WTC11 (cell line): ENCODE measurements around the gene PPM1G. TPM values are rescaled to one million over a fixed set of nuclear protein-coding genes. Genes with fewer than 3 reads are reported as not detected.

ENCODE experiments used
- ATAC-seq: fragments of 200-7000 bp; cut with Tn5 transposase; 2 replicates; pipeline ENCODE4 v1.10.0; 2021; ENCODE audit warnings: mild to moderate bottlenecking, moderate library complexity
- CTCF ChIA-PET: fragments of 300-600 bp; sonication (Branson Sonifier 250); formaldehyde crosslinking; loops from one replicate; lab custom pipeline; 2021; ENCODE audit warnings: antibody characterized with exemption; lab: Charles Lee
- POLR2A ChIA-PET: fragments of 350-600 bp; sonication (Branson Sonifier 250); formaldehyde crosslinking; loops from one replicate; lab custom pipeline; 2021; ENCODE audit warnings: antibody characterized with exemption; lab: Charles Lee
- DNase-seq: peaks from one replicate; pipeline ENCODE4 v3.0.0; 2021; ENCODE audit warnings: low spot score
- H3K27ac Mint-ChIP-seq: 2 replicates; pipeline ENCODE4 v1.8.0; 2021; ENCODE audit warnings: mixed read lengths
- H3K27me3 Mint-ChIP-seq: 2 replicates; pipeline ENCODE4 v1.8.0; 2021; ENCODE audit warnings: low read depth, mild to moderate bottlenecking, moderate library complexity, mixed read lengths
- H3K36me3 Mint-ChIP-seq: 2 replicates; pipeline ENCODE4 v1.8.0; 2021; ENCODE audit warnings: mixed read lengths
- H3K4me1 Mint-ChIP-seq: 2 replicates; pipeline ENCODE4 v1.8.0; 2022; ENCODE audit warnings: mixed read lengths
- H3K4me3 Mint-ChIP-seq: 2 replicates; pipeline ENCODE4 v1.8.0; 2021; ENCODE audit warnings: mild to moderate bottlenecking, moderate library complexity, mixed read lengths
- H3K9me3 Mint-ChIP-seq: 2 replicates; pipeline ENCODE4 v1.8.0; 2021; ENCODE audit warnings: mixed read lengths
- FOXJ3 ChIP-seq: sonication (generic); formaldehyde crosslinking; IDR thresholded peaks from 2 replicates; pipeline ENCODE4 v1.9.0; 2021; ENCODE audit warnings: missing genetic modification reagents, mild to moderate bottlenecking, borderline replicate concordance
- KAT7 ChIP-seq: sonication (generic); formaldehyde crosslinking; IDR thresholded peaks from 2 replicates; pipeline ENCODE4 v1.8.1; 2023; ENCODE audit warnings: missing genetic modification reagents, mild to moderate bottlenecking, borderline replicate concordance
- SMAD3 ChIP-seq: sonication (generic); formaldehyde crosslinking; IDR thresholded peaks from 2 replicates; pipeline ENCODE4 v1.8.0; 2022; ENCODE audit warnings: missing genetic modification reagents, mild to moderate bottlenecking, borderline replicate concordance
- SOX15 ChIP-seq: fragments of 250-450 bp; sonication (Bioruptor Pico); IDR thresholded peaks from 2 replicates; pipeline ENCODE4 v1.9.0; 2021; ENCODE audit warnings: mild to moderate bottlenecking
- total RNA-seq: library from RNA; stranded (reverse); gene quantifications from 3 replicates; pipeline ENCODE4 v1.2.3, GENCODE V29; 2021
- TF ChIP-seq, protein P1 (sequence below): fragments of 250-450 bp; sonication (Bioruptor Pico); conservative IDR thresholded peaks from 2 replicates; pipeline ENCODE4 v1.9.0; 2021; ENCODE audit warnings: mild to moderate bottlenecking
- TF ChIP-seq, protein P2 (sequence below): sonication (generic); formaldehyde crosslinking; conservative IDR thresholded peaks from 2 replicates; pipeline ENCODE4 v1.8.1; 2022; ENCODE audit warnings: mild to moderate bottlenecking, missing genetic modification reagents
- TF ChIP-seq, protein P3 (sequence below): sonication (generic); formaldehyde crosslinking; IDR thresholded peaks from 2 replicates; pipeline ENCODE4 v1.8.0; 2023; ENCODE audit warnings: missing genetic modification reagents
- TF ChIP-seq, protein P4 (sequence below): sonication (generic); formaldehyde crosslinking; IDR thresholded peaks from 2 replicates; pipeline ENCODE4 v1.8.1; 2022; ENCODE audit warnings: mild to moderate bottlenecking, moderate library complexity, missing genetic modification reagents
- TF ChIP-seq, protein P5 (sequence below): sonication (generic); formaldehyde crosslinking; IDR thresholded peaks from 2 replicates; pipeline ENCODE4 v1.8.1; 2022; ENCODE audit warnings: mild to moderate bottlenecking, missing genetic modification reagents, moderate library complexity, borderline replicate concordance
- TF ChIP-seq, protein P6 (sequence below): fragments of 250-450 bp; sonication (Bioruptor Pico); IDR thresholded peaks from 2 replicates; pipeline ENCODE4 v1.9.0; 2021; ENCODE audit warnings: moderate library complexity, mild to moderate bottlenecking, inconsistent platforms, borderline replicate concordance
- TF ChIP-seq, protein P7 (sequence below): sonication (generic); formaldehyde crosslinking; IDR thresholded peaks from 2 replicates; pipeline ENCODE4 v1.8.0; 2022; ENCODE audit warnings: mild to moderate bottlenecking, missing genetic modification reagents
- TF ChIP-seq, protein P8 (sequence below): sonication (generic); formaldehyde crosslinking; IDR thresholded peaks from 2 replicates; pipeline ENCODE4 v1.8.1; 2023; ENCODE audit warnings: mild to moderate bottlenecking, missing genetic modification reagents
- TF ChIP-seq, protein P9 (sequence below): sonication (generic); formaldehyde crosslinking; IDR thresholded peaks from 2 replicates; pipeline ENCODE4 v1.8.1; 2023; ENCODE audit warnings: mild to moderate bottlenecking, moderate library complexity, missing genetic modification reagents
- TF ChIP-seq, protein P10 (sequence below): sonication (generic); formaldehyde crosslinking; IDR thresholded peaks from 2 replicates; pipeline ENCODE4 v1.8.1; 2023; ENCODE audit warnings: mild to moderate bottlenecking, missing genetic modification reagents, borderline replicate concordance

The PPM1G gene
- total RNA-seq, 1 experiment from 2014 or later: 193 TPM

DNA sequence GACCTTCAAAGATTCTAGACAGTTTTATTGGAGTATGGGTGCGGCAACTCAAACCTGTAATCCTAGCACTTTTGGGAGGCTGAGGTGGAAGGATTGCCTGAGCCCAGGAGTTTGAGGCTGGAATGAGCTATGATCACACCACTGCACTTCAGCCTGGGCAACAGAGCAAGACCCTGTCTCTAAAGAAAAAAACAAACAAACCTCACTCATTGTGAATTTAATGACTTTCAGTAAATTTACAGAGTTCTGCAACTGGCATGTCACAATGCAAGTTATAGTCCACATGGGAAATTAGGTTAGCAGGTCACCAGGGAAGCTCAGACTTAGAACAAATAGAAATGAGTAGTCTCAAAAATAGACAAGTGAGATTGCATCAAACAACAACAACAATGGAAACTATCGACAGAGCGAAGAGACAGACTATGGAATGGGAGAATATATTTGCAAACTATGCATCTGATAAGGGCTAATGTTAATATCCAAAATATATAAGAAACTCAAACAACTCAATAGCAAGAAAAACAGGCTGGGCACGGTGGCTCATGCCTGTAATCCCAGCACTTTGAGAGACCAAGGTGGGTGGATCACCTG, 12.4 kb upstream of the PPM1G start (continued):
- TF ChIP-seq, protein P1, sequence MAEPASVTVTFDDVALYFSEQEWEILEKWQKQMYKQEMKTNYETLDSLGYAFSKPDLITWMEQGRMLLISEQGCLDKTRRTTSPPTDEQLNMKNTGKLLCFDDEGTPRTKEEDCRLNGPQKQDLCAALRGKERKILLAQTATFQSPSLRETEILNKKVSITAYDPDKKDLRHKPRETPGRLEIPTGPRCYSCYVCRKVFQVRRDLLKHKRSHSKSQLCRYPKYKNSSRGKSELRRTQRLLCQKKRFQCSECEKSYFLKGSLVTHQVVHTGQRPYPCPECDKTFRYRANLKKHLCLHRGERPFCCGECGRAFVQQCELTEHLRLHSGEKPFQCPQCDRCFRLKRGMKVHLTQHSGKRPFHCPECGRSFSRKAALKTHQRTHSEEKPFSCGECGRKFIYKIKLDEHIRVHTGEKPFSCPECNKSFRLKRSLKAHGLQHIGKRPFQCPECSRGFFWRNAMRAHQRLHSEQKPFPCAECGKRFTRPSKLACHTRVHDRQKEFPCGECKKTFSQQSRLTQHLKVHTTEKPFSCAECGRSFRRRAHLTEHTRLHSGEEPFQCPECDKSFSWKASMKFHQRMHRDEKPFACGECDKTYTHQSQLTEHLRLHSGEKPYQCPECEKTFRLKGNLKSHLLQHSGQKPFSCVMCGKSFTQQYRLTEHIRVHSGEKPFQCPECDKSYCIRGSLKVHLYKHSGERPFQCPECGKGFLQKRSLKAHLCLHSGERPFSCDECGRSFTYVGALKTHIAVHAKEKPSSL: no peak
- TF ChIP-seq, protein P2, sequence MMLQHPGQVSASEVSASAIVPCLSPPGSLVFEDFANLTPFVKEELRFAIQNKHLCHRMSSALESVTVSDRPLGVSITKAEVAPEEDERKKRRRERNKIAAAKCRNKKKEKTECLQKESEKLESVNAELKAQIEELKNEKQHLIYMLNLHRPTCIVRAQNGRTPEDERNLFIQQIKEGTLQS (CRISPR knock-in tag): no peak
- no peak for TF ChIP-seq FOXJ3

DNA sequence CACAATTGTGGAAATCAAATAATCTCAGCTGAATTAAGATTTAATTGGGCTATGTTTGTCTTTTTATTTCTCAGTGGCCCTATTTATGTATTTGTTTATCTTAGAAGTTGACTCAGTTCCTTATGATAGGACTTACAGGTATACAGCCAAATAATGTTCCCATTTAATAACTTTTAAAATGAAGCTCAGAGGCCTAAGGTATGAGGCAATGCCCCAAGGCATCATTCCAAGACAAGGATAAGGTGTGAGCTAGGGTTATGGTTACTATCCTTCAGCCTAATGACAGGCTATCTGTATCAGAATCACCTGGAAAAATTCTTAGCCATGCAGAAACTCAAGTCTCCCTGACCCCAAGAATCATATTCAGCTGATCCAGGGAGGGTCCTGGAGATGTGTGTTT, 11.6 kb upstream of the PPM1G start:
- Mint-ChIP-seq H3K27me3 (peaks cover 4% of the 10 kb centered on the region; the same call in 1 of the 2 replicates), H3K9me3 (no peaks in the 10 kb centered on the region), H3K36me3 (no peaks in the 10 kb centered on the region), H3K4me3 (no peak overlapping the region)
- no peak for DNase-seq
- CTCF ChIA-PET: no interaction called here
- ATAC-seq: no peak
- TF ChIP-seq, protein P3, sequence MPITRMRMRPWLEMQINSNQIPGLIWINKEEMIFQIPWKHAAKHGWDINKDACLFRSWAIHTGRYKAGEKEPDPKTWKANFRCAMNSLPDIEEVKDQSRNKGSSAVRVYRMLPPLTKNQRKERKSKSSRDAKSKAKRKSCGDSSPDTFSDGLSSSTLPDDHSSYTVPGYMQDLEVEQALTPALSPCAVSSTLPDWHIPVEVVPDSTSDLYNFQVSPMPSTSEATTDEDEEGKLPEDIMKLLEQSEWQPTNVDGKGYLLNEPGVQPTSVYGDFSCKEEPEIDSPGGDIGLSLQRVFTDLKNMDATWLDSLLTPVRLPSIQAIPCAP (CRISPR knock-in tag): no peak
- TF ChIP-seq, protein P4, sequence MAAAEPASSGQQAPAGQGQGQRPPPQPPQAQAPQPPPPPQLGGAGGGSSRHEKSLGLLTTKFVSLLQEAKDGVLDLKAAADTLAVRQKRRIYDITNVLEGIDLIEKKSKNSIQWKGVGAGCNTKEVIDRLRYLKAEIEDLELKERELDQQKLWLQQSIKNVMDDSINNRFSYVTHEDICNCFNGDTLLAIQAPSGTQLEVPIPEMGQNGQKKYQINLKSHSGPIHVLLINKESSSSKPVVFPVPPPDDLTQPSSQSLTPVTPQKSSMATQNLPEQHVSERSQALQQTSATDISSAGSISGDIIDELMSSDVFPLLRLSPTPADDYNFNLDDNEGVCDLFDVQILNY (CRISPR knock-in tag): no peak
- TF ChIP-seq, protein P5, sequence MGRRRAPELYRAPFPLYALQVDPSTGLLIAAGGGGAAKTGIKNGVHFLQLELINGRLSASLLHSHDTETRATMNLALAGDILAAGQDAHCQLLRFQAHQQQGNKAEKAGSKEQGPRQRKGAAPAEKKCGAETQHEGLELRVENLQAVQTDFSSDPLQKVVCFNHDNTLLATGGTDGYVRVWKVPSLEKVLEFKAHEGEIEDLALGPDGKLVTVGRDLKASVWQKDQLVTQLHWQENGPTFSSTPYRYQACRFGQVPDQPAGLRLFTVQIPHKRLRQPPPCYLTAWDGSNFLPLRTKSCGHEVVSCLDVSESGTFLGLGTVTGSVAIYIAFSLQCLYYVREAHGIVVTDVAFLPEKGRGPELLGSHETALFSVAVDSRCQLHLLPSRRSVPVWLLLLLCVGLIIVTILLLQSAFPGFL (CRISPR knock-in tag): no peak
- TF ChIP-seq, protein P6, sequence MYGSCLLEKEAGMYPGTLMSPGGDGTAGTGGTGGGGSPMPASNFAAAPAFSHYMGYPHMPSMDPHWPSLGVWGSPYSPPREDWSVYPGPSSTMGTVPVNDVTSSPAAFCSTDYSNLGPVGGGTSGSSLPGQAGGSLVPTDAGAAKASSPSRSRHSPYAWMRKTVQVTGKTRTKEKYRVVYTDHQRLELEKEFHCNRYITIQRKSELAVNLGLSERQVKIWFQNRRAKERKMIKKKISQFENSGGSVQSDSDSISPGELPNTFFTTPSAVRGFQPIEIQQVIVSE (CRISPR knock-in tag): no peak
- no peak for TF ChIP-seq FOXJ3
- TF ChIP-seq, protein P7, sequence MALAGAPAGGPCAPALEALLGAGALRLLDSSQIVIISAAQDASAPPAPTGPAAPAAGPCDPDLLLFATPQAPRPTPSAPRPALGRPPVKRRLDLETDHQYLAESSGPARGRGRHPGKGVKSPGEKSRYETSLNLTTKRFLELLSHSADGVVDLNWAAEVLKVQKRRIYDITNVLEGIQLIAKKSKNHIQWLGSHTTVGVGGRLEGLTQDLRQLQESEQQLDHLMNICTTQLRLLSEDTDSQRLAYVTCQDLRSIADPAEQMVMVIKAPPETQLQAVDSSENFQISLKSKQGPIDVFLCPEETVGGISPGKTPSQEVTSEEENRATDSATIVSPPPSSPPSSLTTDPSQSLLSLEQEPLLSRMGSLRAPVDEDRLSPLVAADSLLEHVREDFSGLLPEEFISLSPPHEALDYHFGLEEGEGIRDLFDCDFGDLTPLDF (CRISPR knock-in tag): no peak
- TF ChIP-seq SMAD3 (CRISPR knock-in tag): no peak
- TF ChIP-seq KAT7 (CRISPR knock-in tag): no peak
- no peak for TF ChIP-seq SOX15
- TF ChIP-seq, protein P8, sequence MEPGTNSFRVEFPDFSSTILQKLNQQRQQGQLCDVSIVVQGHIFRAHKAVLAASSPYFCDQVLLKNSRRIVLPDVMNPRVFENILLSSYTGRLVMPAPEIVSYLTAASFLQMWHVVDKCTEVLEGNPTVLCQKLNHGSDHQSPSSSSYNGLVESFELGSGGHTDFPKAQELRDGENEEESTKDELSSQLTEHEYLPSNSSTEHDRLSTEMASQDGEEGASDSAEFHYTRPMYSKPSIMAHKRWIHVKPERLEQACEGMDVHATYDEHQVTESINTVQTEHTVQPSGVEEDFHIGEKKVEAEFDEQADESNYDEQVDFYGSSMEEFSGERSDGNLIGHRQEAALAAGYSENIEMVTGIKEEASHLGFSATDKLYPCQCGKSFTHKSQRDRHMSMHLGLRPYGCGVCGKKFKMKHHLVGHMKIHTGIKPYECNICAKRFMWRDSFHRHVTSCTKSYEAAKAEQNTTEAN: no peak
- TF ChIP-seq, protein P9, sequence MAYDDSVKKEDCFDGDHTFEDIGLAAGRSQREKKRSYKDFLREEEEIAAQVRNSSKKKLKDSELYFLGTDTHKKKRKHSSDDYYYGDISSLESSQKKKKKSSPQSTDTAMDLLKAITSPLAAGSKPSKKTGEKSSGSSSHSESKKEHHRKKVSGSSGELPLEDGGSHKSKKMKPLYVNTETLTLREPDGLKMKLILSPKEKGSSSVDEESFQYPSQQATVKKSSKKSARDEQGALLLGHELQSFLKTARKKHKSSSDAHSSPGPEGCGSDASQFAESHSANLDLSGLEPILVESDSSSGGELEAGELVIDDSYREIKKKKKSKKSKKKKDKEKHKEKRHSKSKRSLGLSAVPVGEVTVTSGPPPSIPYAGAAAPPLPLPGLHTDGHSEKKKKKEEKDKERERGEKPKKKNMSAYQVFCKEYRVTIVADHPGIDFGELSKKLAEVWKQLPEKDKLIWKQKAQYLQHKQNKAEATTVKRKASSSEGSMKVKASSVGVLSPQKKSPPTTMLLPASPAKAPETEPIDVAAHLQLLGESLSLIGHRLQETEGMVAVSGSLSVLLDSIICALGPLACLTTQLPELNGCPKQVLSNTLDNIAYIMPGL (CRISPR knock-in tag): no peak
- TF ChIP-seq, protein P10, sequence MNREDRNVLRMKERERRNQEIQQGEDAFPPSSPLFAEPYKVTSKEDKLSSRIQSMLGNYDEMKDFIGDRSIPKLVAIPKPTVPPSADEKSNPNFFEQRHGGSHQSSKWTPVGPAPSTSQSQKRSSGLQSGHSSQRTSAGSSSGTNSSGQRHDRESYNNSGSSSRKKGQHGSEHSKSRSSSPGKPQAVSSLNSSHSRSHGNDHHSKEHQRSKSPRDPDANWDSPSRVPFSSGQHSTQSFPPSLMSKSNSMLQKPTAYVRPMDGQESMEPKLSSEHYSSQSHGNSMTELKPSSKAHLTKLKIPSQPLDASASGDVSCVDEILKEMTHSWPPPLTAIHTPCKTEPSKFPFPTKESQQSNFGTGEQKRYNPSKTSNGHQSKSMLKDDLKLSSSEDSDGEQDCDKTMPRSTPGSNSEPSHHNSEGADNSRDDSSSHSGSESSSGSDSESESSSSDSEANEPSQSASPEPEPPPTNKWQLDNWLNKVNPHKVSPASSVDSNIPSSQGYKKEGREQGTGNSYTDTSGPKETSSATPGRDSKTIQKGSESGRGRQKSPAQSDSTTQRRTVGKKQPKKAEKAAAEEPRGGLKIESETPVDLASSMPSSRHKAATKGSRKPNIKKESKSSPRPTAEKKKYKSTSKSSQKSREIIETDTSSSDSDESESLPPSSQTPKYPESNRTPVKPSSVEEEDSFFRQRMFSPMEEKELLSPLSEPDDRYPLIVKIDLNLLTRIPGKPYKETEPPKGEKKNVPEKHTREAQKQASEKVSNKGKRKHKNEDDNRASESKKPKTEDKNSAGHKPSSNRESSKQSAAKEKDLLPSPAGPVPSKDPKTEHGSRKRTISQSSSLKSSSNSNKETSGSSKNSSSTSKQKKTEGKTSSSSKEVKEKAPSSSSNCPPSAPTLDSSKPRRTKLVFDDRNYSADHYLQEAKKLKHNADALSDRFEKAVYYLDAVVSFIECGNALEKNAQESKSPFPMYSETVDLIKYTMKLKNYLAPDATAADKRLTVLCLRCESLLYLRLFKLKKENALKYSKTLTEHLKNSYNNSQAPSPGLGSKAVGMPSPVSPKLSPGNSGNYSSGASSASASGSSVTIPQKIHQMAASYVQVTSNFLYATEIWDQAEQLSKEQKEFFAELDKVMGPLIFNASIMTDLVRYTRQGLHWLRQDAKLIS: no peak
- TF ChIP-seq, all 79 proteins: peak for 0
- Mint-ChIP-seq H3K27ac (no peak overlapping the region), H3K4me1 (no peaks in the 10 kb centered on the region)
- POLR2A ChIA-PET: no interaction called here
